Breast epithelium (tissue), 4 donors: ENCODE data around the gene CELA1. TPM values are rescaled to one million over a fixed set of nuclear protein-coding genes. Genes with fewer than 3 reads are reported as not detected.

Experiments
- DNase-seq, 2 donors: peaks; one replicate each; pipeline ENCODE4 v3.0.0-alpha.2; 2019; ENCODE audit warnings: low spot score in 2 of 2
- H3K27ac ChIP-seq, 2 donors: fragments of 200-600 bp; sonication (generic) in 1 of 2; one replicate each; pipeline ENCODE4 v1.5.1; 2016 to 2019; ENCODE audit warnings: mild to moderate bottlenecking in 1 of 2
- H3K27me3 ChIP-seq, 2 donors: fragments of 200-600 bp; sonication (generic) in 1 of 2; one replicate each; pipeline versions ENCODE4 v1.5.1 to v1.6.0; 2017 to 2019; ENCODE audit warnings: control low read depth in 1 of 2, mild to moderate bottlenecking in 1 of 2
- H3K36me3 ChIP-seq: fragments of 200-600 bp; one replicate; pipeline ENCODE4 v1.5.1; 2019
- H3K4me1 ChIP-seq, 2 donors: fragments of 200-600 bp; sonication (generic); one replicate each; pipeline ENCODE4 v1.5.1; 2016 to 2019; ENCODE audit warnings: control low read depth in 1 of 2
- H3K4me3 ChIP-seq, 3 donors: fragments of 200-600 bp; sonication (generic); 1 replicate in 2 of 3; 2 replicates in 1 of 3; pipeline ENCODE4 v1.5.1; 2016 to 2019; ENCODE audit warnings: mild to moderate bottlenecking in 3 of 3, moderate library complexity in 2 of 3
- H3K9me3 ChIP-seq, 2 donors: fragments of 200-600 bp; sonication (generic) in 1 of 2; one replicate each; pipeline ENCODE4 v1.5.1; 2016 to 2019; ENCODE audit warnings: control low read depth in 1 of 2
- POLR2A ChIP-seq: fragments of 450-650 bp; IDR thresholded peaks from one replicate; pipeline ENCODE4 v1.6.1; 2016; ENCODE audit warnings: antibody characterized with exemption, mild to moderate bottlenecking, moderate library complexity
- POLR2AphosphoS5 ChIP-seq, 3 donors: sonication (generic); formaldehyde crosslinking; IDR thresholded peaks; one replicate each; pipeline ENCODE4 v1.6.1; 2017; ENCODE audit warnings: antibody characterized with exemption in 3 of 3
- intact Hi-C: fragments of 100-400 bp; cut with DNase I; formaldehyde crosslinking; loops from one replicate; pipeline ENCODE4 v1.15.1; 2023; ENCODE audit warnings: low total_unique reads
- total RNA-seq, 3 donors: library from RNA; depleted of rRNA; stranded (reverse); fragments of >200 nt; gene quantifications; one replicate each; pipeline ENCODE4 v1.1.0, GENCODE V29; 2016
- TF ChIP-seq, protein P1 (sequence below), 3 donors: fragments of 450-650 bp; IDR thresholded peaks; one replicate each; pipeline ENCODE4 v1.5.1; 2016 to 2017; ENCODE audit warnings: antibody characterized with exemption in 3 of 3, mild to moderate bottlenecking in 3 of 3, moderate library complexity in 3 of 3

CELA1 gene
- total RNA-seq, 3 donors from 2014 or later = not detected

DNA sequence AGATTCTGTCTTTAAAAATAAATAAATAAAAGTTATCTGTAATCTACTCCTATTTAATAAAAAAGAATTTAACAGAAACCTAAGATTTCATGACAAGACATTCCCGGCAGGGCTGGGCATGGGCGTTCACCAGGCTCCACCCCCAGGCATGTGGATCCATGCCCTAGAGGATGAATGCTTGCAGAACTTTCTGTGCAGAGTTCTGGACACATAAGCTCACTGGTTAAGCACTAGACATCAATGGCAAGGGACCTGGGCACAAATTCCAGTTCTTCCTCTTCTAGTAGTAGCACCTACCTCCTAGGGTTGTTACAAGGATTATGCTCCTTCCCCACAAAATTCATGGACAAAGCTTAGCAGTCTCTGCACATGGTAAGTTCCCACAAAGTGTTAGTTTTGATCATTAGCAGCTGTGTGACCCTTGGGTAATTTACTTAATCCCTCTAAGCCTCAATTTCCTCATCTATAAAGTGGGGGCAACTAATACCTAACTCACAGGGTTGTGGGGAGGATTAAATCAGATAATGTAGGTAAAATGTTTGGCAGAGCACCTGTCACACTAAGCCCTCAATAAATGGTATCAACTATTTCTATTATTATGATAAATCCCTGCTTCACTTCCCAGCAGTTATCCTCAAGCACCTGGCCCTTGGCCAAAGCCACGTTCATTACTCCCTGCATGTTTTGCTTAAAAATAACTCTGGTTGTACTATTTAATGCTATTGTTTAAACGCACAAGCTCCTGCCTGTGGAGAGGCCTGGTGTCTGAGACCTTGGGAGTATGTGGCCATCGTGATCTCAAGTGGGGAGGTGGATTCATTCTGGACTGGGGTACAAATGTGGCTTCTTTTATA, 35.0 kb upstream of the CELA1 start:
- intact Hi-C loops = no loop called here

DNA sequence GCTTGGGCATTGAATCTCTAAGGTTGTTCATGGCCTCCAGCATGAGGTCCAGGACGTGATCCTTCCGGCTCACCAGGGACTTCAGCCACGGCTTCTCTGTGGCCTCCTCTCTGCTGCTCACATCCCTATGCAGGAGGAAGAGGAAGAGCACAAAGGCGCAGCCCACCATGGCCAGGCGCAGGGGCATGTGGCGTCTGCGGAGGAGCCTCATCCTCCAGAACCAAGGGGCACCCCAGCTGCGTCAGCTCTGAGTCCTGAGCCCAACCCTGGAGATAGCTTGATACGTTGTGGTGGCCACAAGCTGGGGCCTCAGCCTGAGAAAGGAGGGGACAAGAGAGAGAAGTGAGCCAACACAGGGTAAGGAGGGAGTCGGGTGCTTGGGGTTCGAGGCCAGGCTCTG, 33.1 kb upstream of the CELA1 start:
- no peak overlapping the region for H3K4me3 ChIP-seq
- no peaks in the 10 kb centered on the region for H3K4me1 ChIP-seq
- no peaks in the 10 kb centered on the region for H3K9me3 ChIP-seq
- TF ChIP-seq POLR2AphosphoS5 (IDR thresholded peaks at IDR 0.05) = no peak
- TF ChIP-seq POLR2A = no peak
- TF ChIP-seq, protein P1, sequence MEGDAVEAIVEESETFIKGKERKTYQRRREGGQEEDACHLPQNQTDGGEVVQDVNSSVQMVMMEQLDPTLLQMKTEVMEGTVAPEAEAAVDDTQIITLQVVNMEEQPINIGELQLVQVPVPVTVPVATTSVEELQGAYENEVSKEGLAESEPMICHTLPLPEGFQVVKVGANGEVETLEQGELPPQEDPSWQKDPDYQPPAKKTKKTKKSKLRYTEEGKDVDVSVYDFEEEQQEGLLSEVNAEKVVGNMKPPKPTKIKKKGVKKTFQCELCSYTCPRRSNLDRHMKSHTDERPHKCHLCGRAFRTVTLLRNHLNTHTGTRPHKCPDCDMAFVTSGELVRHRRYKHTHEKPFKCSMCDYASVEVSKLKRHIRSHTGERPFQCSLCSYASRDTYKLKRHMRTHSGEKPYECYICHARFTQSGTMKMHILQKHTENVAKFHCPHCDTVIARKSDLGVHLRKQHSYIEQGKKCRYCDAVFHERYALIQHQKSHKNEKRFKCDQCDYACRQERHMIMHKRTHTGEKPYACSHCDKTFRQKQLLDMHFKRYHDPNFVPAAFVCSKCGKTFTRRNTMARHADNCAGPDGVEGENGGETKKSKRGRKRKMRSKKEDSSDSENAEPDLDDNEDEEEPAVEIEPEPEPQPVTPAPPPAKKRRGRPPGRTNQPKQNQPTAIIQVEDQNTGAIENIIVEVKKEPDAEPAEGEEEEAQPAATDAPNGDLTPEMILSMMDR (IDR thresholded peaks at IDR 0.05) = no peak
- H3K36me3 ChIP-seq = no peaks in the 10 kb centered on the region
- intact Hi-C loops = no loop called here
- no peak for DNase-seq
- H3K27ac ChIP-seq = no peak overlapping the region
- H3K27me3 ChIP-seq = no peaks in the 10 kb centered on the region

More for the DNA sequence above, 35.0 kb upstream of the CELA1 start:
- Histone ChIP-seq H3K9me3 (no peaks in the 10 kb centered on the region), H3K4me3 (no peak overlapping the region), H3K4me1 (no peaks in the 10 kb centered on the region), H3K27me3 (no peaks in the 10 kb centered on the region), H3K36me3 (no peaks in the 10 kb centered on the region), H3K27ac (no peak overlapping the region)
- DNase-seq = no peak
- TF ChIP-seq, protein P1 (IDR thresholded peaks at IDR 0.05) = no peak
- TF ChIP-seq POLR2A = no peak
- no peak for TF ChIP-seq POLR2AphosphoS5 (IDR thresholded peaks at IDR 0.05)

DNA sequence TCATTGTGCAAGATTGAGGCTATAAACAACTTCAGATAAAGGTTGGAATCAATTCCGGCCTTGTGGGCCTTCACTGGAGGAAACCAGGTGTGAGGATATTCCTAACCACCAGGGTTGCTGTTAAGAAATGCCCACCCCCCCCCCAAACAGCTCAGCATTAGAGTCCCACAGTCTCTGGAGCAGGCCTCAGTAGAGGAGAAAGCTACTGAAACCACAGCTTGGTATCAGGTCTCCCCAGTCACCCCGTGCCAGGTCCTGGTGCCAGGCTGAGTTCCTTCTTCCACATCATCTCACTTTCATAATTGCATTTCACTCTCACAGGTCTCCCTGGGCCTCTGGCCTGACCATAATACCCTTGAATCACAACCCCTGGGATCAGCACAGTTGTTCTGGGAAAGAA, 32.3 kb upstream of the CELA1 start:
- TF ChIP-seq POLR2AphosphoS5 (IDR thresholded peaks at IDR 0.05) (no peak), POLR2A (no peak)
- TF ChIP-seq, protein P1 (IDR thresholded peaks at IDR 0.05) = no peak
- intact Hi-C loops = no loop called here
- no peaks in the 10 kb centered on the region for H3K4me1 ChIP-seq
- H3K36me3 ChIP-seq = no peaks in the 10 kb centered on the region
- H3K27me3 ChIP-seq = no peaks in the 10 kb centered on the region
- H3K27ac ChIP-seq = no peak overlapping the region
- DNase-seq = no peak
- H3K9me3 ChIP-seq = no peaks in the 10 kb centered on the region
- no peak overlapping the region for H3K4me3 ChIP-seq

DNA sequence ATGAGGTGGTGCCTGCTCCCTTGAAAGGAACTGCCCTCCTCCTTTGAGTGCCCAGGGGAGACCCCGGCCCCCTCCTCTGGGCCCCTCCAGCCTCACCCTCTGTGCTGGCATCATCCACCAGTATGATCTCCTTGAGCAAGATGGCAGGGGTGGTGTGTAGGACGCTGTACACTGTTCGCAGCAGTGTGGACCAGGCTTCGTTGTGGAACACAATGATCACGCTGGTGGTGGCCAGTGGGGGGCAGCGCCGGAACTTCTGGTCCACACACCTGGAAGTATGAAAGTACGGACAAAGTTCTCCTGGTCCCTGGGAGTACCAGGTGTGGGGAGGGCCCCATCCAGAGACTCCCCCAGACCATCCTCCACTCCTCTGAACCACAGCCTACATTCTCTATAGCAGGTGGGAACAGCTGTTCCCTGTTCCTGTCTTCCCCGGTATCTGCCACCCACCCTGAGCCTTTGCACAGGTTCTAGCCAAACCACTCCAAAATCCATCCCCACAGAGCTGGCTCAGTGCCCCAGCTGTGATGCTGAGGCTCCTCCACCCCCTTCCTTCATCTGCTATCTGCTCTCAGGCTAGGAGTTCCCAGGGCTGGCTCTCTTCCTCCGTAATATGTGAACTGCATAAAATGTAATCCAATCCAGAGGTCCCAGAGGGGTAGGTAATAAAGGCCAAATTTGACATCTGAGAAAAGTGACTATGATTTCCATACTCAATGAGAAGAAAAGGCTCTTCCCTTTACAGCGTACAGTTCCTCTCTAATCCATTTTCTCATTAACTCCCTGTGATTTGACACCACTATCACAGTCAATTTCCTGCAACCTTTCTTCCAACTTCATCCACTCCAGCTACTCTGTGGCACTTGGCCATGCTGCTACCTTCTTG, 30.9 kb upstream of the CELA1 start:
- H3K27me3 ChIP-seq = no peaks in the 10 kb centered on the region
- no peaks in the 10 kb centered on the region for H3K36me3 ChIP-seq
- no peaks in the 10 kb centered on the region for H3K4me1 ChIP-seq
- no peak for TF ChIP-seq POLR2AphosphoS5 (IDR thresholded peaks at IDR 0.05)
- TF ChIP-seq, protein P1 (IDR thresholded peaks at IDR 0.05) = no peak
- no peak for TF ChIP-seq POLR2A
- no peak overlapping the region for H3K27ac ChIP-seq
- no peaks in the 10 kb centered on the region for H3K9me3 ChIP-seq
- intact Hi-C loops = no loop called here
- DNase-seq = no peak
- no peak overlapping the region for H3K4me3 ChIP-seq

DNA sequence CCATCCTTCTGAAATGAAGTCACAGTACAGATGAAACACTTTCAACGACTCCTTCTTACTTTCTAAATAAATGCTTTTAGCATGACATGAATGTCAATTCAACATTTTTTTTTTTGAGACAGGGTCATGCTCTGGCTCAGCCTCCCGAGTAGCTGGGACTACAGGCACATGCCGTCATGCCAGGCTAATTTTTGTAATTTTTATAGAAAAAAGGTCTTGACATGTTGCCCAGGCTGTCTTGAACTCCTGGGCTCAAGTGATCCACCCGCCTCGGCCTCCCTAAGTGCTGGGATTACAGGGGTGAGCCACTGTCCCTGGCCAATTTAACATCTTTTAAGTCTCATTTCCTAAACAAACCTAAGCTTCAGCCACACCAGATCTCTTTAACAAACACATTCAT, 28.4 kb upstream of the CELA1 start:
- no peaks in the 10 kb centered on the region for H3K27me3 ChIP-seq
- H3K4me3 ChIP-seq = no peak overlapping the region
- TF ChIP-seq POLR2A = no peak
- TF ChIP-seq, protein P1 (IDR thresholded peaks at IDR 0.05) = no peak
- TF ChIP-seq POLR2AphosphoS5 (IDR thresholded peaks at IDR 0.05) = no peak
- no peak overlapping the region for H3K27ac ChIP-seq
- H3K36me3 ChIP-seq = no peaks in the 10 kb centered on the region
- no peaks in the 10 kb centered on the region for H3K4me1 ChIP-seq
- H3K9me3 ChIP-seq = no peaks in the 10 kb centered on the region
- intact Hi-C loops = no loop called here
- no peak for DNase-seq
